ENCODE measurements around the gene GDNF.

GDNF gene

DNA sequence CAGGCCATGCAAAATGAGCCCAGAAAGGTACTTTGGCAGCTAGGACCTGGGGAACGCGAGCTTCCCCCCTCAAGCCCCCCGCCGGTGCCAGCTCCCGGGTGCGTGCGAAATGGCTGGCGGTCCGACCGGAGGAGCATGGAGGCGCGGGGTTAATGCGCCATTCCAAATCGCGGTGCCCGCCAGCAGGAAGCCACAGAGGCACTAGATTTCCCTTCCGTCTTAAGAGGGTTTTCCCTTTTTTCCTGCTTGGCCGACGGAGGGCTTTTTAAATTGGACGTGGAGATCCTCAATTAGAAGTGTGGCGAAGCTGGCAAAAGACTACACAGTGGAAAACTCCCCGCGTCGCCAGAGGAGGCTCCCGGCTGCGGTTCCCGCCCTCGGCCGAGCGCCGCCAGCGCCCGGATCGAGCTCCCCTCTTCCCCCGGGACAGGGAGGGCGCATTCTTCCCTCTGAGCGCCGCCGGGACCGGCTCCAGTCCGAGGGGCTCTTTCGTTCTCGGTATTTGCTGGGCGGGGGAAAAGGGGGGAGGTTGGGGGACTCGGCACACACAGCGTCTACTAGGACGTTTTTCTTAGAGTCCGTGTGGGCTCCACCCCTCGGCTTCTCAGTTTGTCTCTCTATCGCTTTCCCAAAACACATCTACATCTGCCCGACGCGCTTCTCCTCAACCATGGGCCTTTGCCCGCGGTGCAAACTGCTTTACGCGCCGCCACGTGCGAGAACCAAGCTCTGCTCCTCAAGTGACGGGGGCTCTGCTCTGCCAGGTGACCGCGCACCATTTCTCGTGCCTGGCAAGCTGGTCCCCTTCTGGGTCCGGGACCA is 3.0 kb downstream of the GDNF start:
- TF ChIP-seq FOXP2 (optimal IDR thresholded peaks at IDR 0.05; ENCODE audit: borderline replicate concordance, extremely low read depth, extremely low read length, insufficient read depth) = no peak
- no peak for TF ChIP-seq POLR2AphosphoS5 (IDR thresholded peaks at IDR 0.05; ENCODE audit: low read depth, low read length)
- no peak for TF ChIP-seq REST (IDR thresholded peaks at IDR 0.05; ENCODE audit: insufficient read depth in 1 of 2, low read depth in 2 of 2, low read length in 2 of 2)
- no peak for TF ChIP-seq TAF1 (IDR thresholded peaks at IDR 0.05; ENCODE audit: borderline replicate concordance, insufficient read depth, low read length)
- no peak for TF ChIP-seq SIN3A (IDR thresholded peaks at IDR 0.05; ENCODE audit: borderline replicate concordance, insufficient read depth, low read length)

- no peak for TF ChIP-seq POLR2AphosphoS5 (IDR thresholded peaks at IDR 0.05; ENCODE audit: low read depth, low read length)
- no peak for TF ChIP-seq REST (IDR thresholded peaks at IDR 0.05; ENCODE audit: insufficient read depth in 1 of 2, low read depth in 2 of 2, low read length in 2 of 2)
- no peak for TF ChIP-seq FOXP2 (optimal IDR thresholded peaks at IDR 0.05; ENCODE audit: borderline replicate concordance, extremely low read depth, extremely low read length, insufficient read depth)
- TF ChIP-seq TAF1 (IDR thresholded peaks at IDR 0.05; ENCODE audit: borderline replicate concordance, insufficient read depth, low read length) = no peak
- TF ChIP-seq SIN3A (IDR thresholded peaks at IDR 0.05; ENCODE audit: borderline replicate concordance, insufficient read depth, low read length) = no peak
Observed at GRCh38 chr5:37836235-37836591, 3.6 kb downstream of the GDNF start.

GRCh38 chr5:37835380-37835973 is 4.4 kb downstream of the GDNF start:
- no peak for TF ChIP-seq POLR2AphosphoS5 (IDR thresholded peaks at IDR 0.05; ENCODE audit: low read depth, low read length)
- TF ChIP-seq TAF1 (IDR thresholded peaks at IDR 0.05; ENCODE audit: borderline replicate concordance, insufficient read depth, low read length) = no peak
- TF ChIP-seq SIN3A (IDR thresholded peaks at IDR 0.05; ENCODE audit: borderline replicate concordance, insufficient read depth, low read length) = no peak
- TF ChIP-seq FOXP2 (optimal IDR thresholded peaks at IDR 0.05; ENCODE audit: borderline replicate concordance, extremely low read depth, extremely low read length, insufficient read depth) = no peak
- TF ChIP-seq REST (IDR thresholded peaks at IDR 0.05; ENCODE audit: insufficient read depth in 1 of 2, low read depth in 2 of 2, low read length in 2 of 2) = no peak

GRCh38 chr5:37834542-37835379 is 5.1 kb downstream of the GDNF start:
- TF ChIP-seq POLR2AphosphoS5 (IDR thresholded peaks at IDR 0.05; ENCODE audit: low read depth, low read length) (no peak), REST (IDR thresholded peaks at IDR 0.05; ENCODE audit: insufficient read depth in 1 of 2, low read depth in 2 of 2, low read length in 2 of 2) (no peak), SIN3A (IDR thresholded peaks at IDR 0.05; ENCODE audit: borderline replicate concordance, insufficient read depth, low read length) (no peak), FOXP2 (optimal IDR thresholded peaks at IDR 0.05; ENCODE audit: borderline replicate concordance, extremely low read depth, extremely low read length, insufficient read depth) (no peak), TAF1 (IDR thresholded peaks at IDR 0.05; ENCODE audit: borderline replicate concordance, insufficient read depth, low read length) (no peak)
